Stimulated activated CD4-positive, alpha-beta T cell treated with anti-CD3 and anti-CD28 coated beads, Interleukin-4, amount 100 ng/mL, for 48 hours (primary cell): ENCODE results near the gene NKX6-1.

Source experiments
- DNase-seq, 2 donors: peaks; one replicate each; pipeline ENCODE4 v3.0.0-alpha.2; 2020; ENCODE audit warnings: low read depth in 2 of 2

The NKX6-1 gene

DNA sequence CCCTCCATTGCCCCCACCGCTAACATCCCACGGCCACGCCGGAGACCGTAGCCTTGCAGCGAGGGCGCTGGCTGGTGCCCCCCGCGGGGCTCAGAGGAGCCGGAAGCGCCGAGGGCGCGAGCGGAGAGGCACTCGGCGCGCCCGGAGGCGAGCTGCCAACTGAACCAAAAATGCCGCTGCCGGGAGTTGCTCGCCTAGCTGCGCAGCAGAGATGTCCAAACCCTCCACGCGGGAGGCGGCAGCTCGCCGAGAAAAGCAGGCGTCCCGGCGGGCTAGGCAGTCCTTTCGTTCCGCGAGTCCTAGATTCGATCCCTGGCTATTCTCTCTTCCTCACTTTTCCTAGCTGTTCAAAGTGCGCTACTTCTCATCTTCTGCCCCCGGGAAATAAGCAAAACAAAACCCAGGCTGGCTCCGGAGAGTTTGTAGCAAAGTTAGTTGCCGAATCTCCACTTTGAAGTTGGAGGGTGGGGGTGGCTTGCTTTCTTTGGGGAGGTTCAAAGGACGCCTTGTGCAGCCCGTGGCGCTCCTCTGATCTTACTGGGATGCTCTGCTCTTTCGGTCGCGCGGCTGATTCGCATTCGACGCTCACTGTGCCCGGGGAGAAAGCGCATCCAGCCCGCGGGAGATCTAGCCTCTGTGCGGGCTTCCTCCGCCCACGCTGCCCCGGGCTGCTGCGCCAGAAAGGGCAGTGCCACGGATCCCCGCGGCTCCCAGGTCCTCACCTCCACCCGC lies 723 bp downstream of the NKX6-1 start:
- DNase-seq = no peak

DNA sequence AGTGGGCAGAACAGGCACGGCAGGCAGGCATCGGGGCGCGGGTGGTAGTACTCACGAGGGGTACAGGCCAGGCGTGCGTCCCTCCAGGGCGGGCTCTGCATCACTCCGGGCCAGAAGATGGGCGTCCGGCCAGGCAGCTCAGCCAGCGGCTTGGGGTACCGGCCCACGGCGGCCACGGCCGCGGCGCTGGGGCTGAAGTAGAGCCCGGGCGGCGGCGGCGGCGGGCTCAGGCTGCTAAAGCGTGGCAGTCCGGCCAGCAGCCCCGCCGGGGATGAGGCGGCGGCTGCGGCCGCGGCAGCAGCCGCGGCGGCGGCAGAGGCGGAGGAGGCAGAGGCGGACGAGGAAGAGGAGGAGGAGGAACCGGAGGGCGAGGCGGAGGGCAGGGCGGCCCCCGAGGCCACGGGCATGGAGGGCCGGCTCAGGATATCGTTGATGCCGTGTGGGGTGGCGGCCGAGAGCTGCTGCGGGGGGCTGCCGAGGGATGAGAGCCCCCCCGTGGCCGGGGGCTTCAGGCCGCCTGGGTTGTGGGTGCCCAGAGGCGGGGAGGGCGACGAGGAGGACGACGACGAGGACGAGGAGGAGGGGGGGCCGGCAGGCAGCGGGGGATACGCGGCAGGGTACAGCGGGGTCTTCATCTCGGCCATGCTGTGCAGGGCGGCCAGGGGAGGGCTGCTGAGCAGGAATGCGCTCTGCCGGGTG lies 1.4 kb downstream of the NKX6-1 start:
- no peak for DNase-seq

DNA sequence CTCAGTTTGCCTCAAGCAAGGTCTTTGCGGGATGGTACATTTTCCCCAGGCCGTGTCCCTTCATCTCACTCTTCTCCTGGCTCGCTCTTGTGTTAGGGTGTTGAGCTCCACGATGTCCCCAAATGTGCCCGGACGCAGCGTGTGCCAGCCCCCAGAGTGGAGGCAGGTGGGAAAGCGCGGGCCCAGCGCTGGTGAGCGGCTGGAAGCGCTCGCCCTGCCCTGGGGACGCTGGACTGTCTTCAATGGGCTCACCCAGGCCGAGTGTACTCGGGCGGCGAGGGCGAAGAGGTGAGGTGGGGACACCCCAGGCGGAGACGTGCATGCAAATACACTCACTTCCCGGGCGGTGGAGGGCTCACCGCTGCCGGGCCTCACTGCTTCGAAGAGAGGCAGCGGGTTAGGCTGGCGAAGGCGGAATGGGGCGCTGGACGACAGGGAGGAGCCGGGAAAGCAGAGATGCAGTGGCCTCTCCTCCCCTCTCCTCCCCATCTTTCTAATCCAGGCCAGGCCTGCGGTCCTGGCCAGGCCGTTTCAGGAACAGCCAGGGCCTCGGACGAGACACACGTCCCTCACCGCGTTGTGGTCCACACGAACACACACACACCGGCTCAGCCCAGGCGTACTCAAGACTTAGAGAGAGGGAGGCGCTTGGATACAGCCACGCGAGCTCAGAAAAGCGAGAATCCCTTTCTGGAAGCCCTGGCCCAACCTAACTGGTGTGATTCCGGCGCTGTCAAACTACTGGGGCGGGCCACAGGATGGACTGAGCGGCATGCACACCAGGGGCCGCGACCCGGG lies 2.2 kb downstream of the NKX6-1 start:
- DNase-seq = no peak

DNA sequence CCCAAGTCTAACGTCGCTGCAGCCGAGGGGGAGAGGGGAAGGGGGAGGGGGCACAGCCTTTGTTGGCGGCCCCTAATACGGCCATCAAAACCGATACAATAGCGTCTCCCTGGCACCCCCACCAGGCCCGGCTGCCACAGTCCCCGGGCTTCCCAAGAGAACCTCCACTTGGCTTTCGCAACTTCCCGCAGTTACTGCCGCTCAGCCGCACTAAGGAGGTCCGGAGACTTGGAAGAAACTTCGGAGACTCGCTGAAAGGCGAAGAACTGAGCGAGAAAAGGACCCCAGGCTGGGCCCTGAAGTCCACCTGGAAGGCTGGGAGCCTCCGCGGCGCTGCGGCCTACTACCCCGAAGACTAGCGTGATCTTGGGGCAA lies 2.8 kb downstream of the NKX6-1 start:
- DNase-seq = no peak

DNA sequence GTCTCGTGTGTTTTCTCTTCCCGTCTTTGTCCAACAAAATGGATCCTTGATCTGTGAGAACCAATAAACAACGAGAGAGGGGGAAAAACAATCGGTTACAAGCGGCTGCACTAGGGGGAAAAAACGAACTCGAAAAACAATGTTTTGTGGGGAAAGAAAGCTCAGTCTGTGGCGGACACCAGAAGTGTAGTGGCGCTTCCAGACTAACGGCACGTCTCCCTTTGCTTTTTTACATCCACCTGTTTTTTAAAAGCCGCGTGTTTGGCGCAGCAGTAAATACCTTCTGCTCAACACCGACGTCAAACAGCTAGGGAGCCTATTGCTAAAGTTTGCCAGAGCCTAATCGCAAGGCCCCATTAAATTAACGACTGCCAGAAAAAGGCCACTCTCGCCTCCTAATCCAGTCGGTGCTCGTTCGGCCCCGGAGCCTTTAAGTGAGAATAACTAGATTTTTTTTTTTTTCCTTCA lies 3.3 kb downstream of the NKX6-1 start:
- DNase-seq = no peak

DNA sequence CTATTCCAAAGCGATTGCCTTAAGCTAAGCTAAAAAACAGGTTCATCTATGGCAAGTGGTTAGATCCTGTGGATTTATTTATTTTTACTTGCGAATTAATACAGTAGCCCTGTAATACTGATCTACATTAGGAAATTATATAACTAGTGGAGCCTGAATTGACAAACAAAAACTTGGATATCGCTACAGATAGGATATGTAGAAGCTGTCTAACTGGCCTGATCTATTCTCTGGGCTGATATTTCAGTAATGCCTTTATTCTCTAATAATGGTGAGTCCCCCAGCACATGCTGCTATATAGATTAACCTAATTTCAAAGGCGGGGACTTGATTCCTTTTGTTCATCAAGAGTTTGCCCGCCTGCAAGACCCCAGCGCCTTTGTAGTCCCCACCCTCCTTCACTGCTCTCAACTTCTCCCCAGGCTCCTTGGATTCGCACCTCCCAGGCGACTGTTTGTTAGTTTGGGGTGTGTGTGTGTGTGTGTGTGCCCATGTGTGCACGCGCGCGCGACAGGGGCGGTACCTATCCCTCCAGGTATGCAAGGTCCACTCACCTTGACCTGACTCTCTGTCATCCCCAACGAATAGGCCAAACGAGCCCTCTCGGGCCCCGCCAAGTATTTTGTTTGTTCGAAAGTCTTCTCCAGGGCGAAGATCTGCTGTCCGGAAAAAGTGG lies 3.8 kb downstream of the NKX6-1 start:
- DNase-seq = no peak

DNA sequence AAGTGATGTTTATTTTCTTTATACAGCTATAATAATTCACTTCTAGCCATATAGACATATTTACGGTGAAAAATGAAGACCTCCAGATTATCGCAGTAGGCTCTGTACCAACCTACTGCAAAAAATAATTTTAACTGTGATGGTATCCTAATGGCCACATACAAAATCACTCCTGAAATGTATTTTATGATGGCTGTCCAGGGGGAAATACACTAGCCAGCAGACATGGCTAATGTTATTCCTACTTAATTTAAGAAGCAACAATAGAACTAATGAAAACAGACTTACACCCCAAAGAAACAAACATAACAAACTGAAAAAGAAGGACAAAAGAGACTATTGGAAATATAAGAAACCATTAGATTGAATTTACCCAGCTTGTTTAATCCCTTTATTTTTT lies 4.6 kb downstream of the NKX6-1 start:
- no peak for DNase-seq

DNA sequence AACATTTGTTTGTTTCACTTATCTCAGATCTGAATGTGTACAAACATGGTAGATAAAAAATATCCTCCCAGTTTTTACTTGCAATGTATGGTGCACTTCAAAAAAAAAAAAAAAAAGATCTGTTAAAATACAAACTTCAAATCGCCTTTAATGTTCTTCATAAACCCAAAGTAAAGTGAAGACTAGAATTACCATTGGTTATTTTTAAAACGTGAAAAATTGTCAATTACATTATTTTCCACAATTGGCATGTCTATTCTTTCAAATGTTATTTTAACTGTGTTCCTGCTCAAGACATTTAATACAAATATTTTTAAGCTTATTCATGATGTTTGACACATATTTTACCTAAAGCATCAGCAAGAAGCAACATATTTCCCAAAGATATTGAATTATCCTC lies 5.0 kb downstream of the NKX6-1 start:
- no peak for DNase-seq

DNA sequence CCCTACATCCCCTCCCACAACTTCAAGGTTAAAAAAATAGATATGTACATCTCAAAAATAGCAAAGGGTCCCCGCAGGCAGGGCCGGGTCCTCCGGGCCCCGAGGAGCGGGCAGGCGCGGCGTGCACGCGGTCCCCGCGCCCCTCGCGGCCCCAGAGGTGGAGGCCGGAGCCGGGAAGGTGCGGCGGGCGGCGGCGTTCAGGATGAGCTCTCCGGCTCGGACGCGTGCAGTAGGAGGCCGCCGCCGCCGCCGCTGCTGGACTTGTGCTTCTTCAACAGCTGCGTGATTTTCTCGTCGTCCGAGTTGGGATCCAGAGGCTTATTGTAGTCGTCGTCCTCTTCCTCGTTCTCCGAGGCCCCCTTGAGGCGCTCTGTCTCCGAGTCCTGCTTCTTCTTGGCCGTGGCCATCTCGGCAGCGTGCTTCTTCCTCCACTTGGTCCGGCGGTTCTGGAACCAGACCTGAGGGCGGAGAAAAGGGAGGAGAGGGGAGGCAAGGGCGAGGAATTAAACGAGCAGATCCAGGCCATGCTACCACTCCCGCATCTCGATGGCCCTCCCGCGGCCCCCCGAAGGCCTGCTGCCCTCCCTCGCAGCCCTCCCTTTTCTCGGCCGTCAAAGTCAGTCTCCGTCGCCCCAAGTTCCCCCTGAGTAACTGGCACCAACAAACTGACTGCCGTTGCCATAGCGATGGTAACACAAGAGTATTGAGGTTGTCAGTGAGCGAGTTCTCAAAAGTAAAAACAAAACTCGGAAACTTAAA lies 5.8 kb downstream of the NKX6-1 start:
- DNase-seq = no peak

DNA sequence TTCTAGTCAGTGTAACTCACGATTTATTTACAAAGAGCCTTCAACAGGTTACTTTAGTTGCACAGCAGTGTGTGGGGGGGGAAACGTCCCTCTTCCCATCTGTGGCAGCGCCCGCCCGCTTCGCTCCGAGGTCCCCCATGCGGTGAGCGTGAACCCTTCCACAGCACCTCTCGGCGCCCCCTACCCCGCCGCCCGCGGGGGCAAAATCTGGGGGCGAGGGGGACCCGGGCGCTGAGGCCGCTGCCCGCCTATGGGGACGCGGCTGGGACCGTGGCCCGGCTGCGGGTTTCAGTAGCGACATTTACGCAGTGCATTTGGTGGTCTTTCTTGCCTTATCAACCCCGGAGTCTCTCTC lies 6.4 kb downstream of the NKX6-1 start:
- no peak for DNase-seq

DNA sequence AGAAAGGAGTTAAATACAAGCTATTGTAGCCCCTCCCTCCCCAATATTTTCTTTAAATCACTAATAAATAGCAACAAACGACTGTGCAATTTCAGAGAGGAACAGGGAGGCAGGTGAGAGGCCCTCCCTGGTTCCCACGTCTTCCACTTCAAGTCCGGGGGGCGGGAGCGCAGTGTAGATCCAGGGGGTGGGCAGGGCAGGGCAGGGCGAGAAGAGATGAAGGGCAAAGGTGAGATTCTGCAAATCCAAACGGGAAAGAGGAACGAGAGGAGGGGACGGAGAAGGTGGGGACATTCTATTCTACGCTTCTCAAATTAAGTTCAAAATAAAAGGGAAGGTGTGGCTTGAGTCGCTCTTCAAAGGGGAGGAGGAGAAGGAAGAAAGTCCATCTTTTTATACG lies 6.8 kb downstream of the NKX6-1 start:
- DNase-seq = no peak

DNA sequence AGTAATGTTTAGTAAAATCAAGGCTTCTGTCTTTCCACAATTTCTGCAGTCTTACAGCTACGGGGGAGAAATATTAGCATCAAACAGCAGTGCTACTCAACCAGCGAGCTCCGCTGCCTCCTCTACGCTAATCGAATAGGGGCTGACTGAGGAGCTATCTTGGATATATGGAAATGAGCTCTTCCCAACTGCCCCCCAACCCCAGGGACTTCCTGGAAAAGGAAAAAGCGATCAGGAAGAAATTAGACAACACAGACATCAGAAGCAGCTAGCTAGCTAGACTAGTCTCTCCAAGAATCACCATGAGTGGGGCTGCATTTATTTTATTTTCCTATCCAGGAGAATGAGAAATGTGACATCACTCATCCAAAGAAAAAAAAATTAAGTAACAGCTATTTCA lies 7.6 kb downstream of the NKX6-1 start:
- DNase-seq = no peak

DNA sequence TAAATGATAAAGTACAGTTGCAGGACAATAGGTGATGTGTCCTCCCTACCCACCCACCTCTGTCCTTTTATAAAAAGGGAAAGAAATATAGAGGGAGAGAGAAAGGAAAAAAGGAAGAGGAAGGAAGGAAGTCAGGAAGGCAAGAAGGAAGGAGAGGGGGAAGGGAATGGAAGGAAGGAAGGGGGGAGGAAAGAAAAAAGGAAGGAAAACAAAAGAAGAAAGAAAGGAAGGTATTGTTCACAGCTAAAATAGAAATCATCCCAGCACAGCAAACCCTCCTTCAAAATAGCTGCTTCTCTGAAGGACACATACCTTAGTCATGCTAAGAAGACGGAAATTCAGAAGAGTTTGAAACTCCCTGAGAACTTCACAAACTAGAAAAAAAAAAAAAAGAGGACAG lies 8.4 kb downstream of the NKX6-1 start:
- no peak for DNase-seq

DNA sequence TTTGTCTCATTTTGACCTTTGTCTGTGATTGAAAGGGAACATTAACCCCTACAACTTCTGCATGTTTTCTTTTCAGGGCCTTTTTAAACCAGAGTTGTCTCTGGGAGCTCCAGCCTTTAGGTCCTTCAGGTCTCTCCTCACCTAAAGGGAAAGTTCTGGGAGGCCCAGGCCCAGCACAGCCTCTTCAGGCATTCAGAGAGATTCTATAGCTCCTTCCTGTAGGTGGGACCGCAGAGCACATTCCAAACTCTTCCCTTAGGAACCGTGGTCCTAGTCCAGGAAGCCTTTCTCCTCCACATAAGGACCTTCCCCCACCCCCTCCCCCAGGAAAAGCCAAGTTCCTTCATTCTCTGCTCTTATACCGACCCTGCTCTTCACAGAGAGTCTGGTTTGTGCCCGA lies 14.9 kb downstream of the NKX6-1 start:
- DNase-seq = no peak

DNA sequence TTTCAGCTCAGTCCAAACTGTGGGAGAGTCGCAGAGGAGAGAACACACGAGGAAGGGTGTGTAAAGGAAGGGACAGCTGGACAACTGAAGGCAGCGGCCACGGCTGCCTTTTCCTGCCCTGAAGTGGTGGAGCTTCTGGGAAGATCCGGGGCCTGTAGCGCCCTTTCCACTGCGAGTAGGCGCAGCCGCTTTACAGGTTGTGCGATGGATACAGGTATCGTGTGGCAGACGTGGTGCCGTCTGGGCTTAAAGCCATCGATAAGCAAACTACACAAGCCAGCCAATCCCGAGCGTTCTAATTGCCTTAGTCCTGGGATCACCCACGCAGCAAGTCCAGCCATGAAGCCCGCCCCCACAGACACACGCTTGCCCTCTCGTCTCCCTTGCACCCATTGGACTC lies 15.4 kb downstream of the NKX6-1 start:
- DNase-seq = no peak

DNA sequence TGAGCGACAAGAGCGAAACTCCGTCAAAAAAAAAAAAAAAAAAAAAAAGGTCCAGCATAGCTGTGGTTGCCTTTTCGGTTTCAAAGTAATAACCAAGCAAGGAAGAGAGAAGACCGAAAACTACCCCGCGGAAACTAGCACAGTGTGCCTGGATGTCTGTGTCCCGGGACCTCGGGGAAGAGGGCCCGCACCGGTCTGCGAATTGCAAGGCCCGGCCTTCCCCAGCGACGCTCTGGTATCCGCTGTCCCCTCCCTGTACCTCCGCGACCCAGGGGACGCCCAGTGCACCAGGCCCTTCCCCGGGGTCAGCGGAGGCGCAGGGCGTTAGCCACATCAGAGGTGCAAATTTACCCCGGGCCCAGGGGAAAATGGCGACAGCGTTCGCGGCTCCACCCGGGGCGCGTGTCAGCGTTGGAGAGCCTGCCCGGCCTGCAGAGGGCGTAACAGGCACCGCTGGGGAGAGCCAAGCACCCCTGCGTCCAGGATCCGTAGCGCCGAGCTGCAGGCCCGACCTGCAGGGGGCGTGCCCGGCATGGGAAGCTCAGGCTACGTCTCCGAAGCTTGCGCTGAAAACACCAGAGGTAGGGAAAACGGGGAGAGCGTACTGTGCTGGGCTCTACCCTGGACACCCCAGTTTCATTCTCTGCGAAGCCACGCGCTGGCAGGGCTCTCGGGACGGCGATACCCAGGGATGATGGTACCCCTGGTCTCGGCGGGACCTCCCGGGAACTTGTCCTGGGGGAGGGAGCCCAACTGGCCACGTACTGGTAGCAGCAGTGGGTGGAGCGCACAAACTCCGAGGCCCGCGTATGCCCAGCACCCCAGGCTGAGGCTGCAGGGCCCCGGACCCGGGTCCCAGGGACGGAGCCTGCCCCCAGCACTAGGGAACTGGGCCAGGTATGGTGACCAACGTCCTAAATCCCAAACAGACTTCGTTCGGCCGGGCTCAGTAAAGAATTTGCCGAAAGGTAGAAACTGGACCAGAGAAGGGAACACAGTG lies 16.2 kb downstream of the NKX6-1 start:
- no peak for DNase-seq

DNA sequence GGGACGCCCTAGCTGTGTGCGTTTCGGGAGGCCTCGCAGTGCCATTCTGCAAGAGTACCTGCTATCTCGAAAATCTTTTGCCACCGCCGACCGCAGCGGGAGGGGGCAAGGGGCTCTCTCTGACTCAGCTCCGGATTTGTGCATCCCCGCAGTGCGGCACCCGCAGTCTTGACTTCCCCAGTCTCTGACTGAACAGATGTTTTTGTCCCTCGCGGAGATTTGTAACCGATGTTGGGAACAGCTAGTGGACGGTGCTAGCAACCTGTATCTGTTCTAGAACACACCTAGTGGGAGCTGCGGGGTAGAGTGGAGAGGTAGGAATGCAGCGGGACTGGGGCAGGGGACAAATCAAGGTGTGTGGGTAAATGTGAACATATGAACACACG lies 17.2 kb downstream of the NKX6-1 start:
- DNase-seq = no peak

DNA sequence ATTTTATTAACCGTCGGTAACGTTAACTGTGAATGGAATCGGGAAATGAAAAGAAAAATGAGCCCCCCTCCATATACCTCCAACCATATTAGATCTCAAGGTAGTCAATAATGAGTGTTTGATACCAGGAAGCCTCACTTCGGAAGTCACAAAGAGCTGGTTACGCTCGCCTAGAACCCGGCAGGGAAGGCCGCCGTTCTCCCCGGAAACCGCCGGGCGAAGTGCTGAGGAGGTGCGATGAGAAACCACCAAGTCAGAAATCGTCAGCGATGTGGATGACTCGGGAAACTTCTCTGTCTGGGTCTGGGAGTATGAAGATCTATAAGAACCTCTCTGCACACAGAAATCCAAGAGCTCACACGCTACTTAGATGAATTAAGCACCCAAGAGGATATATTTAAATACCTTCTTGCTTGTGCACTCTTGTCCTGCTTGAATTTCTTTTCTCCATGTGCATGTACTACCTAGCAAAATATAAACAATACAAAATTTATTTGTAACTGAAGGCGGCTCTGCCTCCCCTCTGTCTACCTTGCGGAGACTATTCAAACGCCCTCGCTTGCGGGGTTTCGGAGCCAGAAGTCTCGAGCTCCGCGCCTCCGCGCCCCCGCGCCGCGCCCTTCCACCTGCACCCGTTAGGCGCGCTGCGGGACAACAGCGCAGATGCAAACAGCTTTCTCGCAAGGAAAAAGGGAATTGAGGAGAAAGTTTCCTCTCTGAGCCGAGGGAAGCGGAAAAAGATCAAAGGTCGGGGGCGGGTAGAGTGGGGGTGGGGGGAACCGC lies 17.8 kb downstream of the NKX6-1 start:
- DNase-seq = no peak

DNA sequence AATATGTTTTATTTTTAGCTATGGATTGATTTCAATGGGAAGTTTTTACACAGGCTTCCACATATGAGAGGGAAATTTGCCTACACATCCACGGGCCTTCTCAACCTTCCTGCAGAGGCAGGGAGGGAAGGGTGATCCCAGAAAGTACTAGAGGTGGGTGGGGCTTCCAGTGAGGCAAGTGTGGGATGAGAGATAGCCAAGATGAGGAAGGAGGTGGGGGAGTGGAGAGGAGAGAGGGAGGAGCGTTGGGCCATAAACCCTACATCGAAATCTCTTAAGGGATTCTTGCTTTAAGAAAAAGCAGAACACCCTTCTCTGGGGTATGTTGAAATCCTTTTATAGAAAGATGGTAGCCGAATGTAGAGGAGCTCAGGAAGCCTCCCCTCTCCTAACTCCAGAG lies 19.0 kb downstream of the NKX6-1 start:
- DNase-seq = no peak

DNA sequence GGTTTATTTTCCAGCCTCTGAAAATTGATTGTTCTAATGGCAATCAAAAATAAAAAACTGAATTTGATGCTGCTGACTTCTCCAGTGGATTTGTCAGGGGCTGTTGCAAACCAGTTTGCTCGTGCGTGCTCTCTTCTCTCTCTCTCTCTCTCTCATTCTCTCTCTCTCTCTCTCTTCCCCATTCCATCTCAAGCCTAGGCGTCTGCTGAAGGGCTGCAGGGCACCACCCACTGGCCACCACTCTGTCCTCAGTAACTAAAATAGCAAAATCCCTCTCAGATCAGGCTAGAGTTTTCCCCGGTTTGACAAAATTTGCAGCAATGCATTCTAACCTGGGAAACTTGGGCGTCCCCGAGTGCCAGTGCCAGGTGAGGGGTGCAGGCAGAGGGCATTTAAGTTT lies 19.4 kb downstream of the NKX6-1 start:
- DNase-seq = no peak
